DOHH2 (cell line): Measurements from ENCODE around the gene ABHD10.

ENCODE experiments used
- H3F3A ChIP-seq: fragments of 200-600 bp; sonication (generic), shearing (Covaris generic); 2 replicates; pipeline ENCODE4 v1.6.0; 2016; ENCODE audit warnings: antibody characterized with exemption, mild to moderate bottlenecking; ENCODE audit not compliant: control insufficient read depth, insufficient read depth
- H3K27ac ChIP-seq: fragments of 200-600 bp; sonication (generic); 2 replicates; pipeline ENCODE4 v1.5.1; 2014; ENCODE audit warnings: low read depth, mild to moderate bottlenecking, low read length, moderate library complexity
- H3K27me3 ChIP-seq: fragments of 200-600 bp; sonication (generic); 2 replicates; pipeline ENCODE4 v1.6.1; 2014; ENCODE audit warnings: mild to moderate bottlenecking, low read length, mixed read lengths; ENCODE audit not compliant: control insufficient read depth
- H3K36me3 ChIP-seq: fragments of 200-600 bp; sonication (generic); 2 replicates; pipeline ENCODE4 v1.6.1; 2014; ENCODE audit warnings: mild to moderate bottlenecking, low read length, moderate library complexity, mixed read lengths; ENCODE audit not compliant: control insufficient read depth
- H3K4me1 ChIP-seq: fragments of 200-600 bp; sonication (generic); 2 replicates; pipeline ENCODE4 v1.6.1; 2014; ENCODE audit warnings: mild to moderate bottlenecking, low read length, mixed read lengths; ENCODE audit not compliant: control insufficient read depth
- H3K4me2 ChIP-seq: fragments of 200-600 bp; sonication (generic); 2 replicates; pipeline ENCODE4 v1.6.0; 2014; ENCODE audit warnings: mild to moderate bottlenecking, low read length, moderate library complexity
- H3K4me3 ChIP-seq: fragments of 200-600 bp; sonication (generic); 2 replicates; pipeline ENCODE4 v1.5.1; 2014; ENCODE audit warnings: mild to moderate bottlenecking, low read length, mixed read lengths
- H3K79me2 ChIP-seq: fragments of 200-600 bp; sonication (generic); 2 replicates; pipeline ENCODE4 v1.6.1; 2014; ENCODE audit warnings: mild to moderate bottlenecking, low read length, mixed read lengths; ENCODE audit not compliant: control insufficient read depth
- H3K9me2 ChIP-seq: fragments of 200-600 bp; sonication (generic); replicated peaks from 2 replicates; pipeline ENCODE4 v1.6.1; 2014; ENCODE audit warnings: mild to moderate bottlenecking, low read length, mixed read lengths; ENCODE audit not compliant: control insufficient read depth
- H3K9me3 ChIP-seq: fragments of 200-600 bp; sonication (generic); 2 replicates; pipeline ENCODE4 v1.6.1; 2014; ENCODE audit warnings: antibody characterized with exemption, low read length, mixed read lengths; ENCODE audit not compliant: control insufficient read depth, insufficient read depth
- H4K20me1 ChIP-seq: fragments of 200-600 bp; sonication (generic); 2 replicates; pipeline ENCODE4 v1.6.0; 2014; ENCODE audit warnings: low read depth, mild to moderate bottlenecking, antibody characterized with exemption, low read length, moderate library complexity; ENCODE audit not compliant: control insufficient read depth, insufficient read depth
- EZH2phosphoT487 ChIP-seq: fragments of 200-600 bp; sonication (generic); IDR thresholded peaks from 2 replicates; pipeline ENCODE4 v1.6.1; 2017; ENCODE audit warnings: borderline replicate concordance, mild to moderate bottlenecking, antibody characterized with exemption, low read length, moderate library complexity, mixed read lengths
- TF ChIP-seq, protein P1 (sequence below): fragments of 200-600 bp; sonication (generic); IDR thresholded peaks from one replicate; pipeline ENCODE4 v1.5.1; 2014; ENCODE audit warnings: antibody characterized with exemption, mild to moderate bottlenecking, low read depth, low read length; ENCODE audit not compliant: poor library complexity, severe bottlenecking

ABHD10 gene

DNA sequence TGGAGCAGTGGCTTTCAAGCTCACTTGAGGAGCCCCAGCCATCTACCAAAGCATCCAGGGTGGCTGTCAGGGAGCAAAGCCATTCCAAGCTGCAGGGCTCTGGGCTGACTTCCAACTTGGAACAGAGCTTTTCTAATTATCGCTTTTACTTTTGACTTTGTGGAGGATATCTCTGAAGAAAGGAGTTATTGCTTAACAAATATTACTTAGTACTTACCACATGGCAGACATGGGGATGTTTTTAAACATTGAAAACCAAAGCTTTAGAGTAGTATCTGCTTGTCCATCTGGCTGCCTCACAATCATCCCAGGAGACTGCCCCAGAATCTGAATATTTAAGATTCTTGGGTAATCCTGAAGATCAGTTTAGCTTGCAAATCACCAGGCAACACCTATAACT is 28.8 kb downstream of the ABHD10 start:
- peaks cover 16% of the 10 kb centered on the region for H3K4me1 ChIP-seq
- no peaks in the 10 kb centered on the region for H4K20me1 ChIP-seq
- no peak overlapping the region for H3K27ac ChIP-seq
- no peak overlapping the region for H3K4me3 ChIP-seq
- H3K27me3 ChIP-seq: no peaks in the 10 kb centered on the region
- TF ChIP-seq, protein P1, sequence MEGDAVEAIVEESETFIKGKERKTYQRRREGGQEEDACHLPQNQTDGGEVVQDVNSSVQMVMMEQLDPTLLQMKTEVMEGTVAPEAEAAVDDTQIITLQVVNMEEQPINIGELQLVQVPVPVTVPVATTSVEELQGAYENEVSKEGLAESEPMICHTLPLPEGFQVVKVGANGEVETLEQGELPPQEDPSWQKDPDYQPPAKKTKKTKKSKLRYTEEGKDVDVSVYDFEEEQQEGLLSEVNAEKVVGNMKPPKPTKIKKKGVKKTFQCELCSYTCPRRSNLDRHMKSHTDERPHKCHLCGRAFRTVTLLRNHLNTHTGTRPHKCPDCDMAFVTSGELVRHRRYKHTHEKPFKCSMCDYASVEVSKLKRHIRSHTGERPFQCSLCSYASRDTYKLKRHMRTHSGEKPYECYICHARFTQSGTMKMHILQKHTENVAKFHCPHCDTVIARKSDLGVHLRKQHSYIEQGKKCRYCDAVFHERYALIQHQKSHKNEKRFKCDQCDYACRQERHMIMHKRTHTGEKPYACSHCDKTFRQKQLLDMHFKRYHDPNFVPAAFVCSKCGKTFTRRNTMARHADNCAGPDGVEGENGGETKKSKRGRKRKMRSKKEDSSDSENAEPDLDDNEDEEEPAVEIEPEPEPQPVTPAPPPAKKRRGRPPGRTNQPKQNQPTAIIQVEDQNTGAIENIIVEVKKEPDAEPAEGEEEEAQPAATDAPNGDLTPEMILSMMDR: no peak
- no peak for TF ChIP-seq EZH2phosphoT487
- no peaks in the 10 kb centered on the region for H3K79me2 ChIP-seq
- H3K9me3 ChIP-seq: no peaks in the 10 kb centered on the region
- H3F3A ChIP-seq: no peaks in the 10 kb centered on the region
- H3K4me2 ChIP-seq: no peak overlapping the region
- H3K9me2 ChIP-seq: no peaks in the 10 kb centered on the region
- H3K36me3 ChIP-seq: no peaks in the 10 kb centered on the region

GRCh38 chr3:112009670-112010069 is 30.8 kb downstream of the ABHD10 start:
- Histone ChIP-seq H3K4me3 (no peak overlapping the region), H3K4me1 (peaks cover 25% of the 10 kb centered on the region), H3K79me2 (no peaks in the 10 kb centered on the region), H3K27ac (no peak overlapping the region), H4K20me1 (no peaks in the 10 kb centered on the region), H3K9me2 (no peaks in the 10 kb centered on the region), H3K4me2 (no peak overlapping the region), H3F3A (no peaks in the 10 kb centered on the region), H3K27me3 (no peaks in the 10 kb centered on the region), H3K9me3 (no peaks in the 10 kb centered on the region), H3K36me3 (no peaks in the 10 kb centered on the region)
- TF ChIP-seq, protein P1: no peak
- no peak for TF ChIP-seq EZH2phosphoT487

- no peaks in the 10 kb centered on the region for H3K9me3 ChIP-seq
- no peak overlapping the region for H3K27ac ChIP-seq
- no peaks in the 10 kb centered on the region for H3K36me3 ChIP-seq
- no peaks in the 10 kb centered on the region for H3K9me2 ChIP-seq
- H3K27me3 ChIP-seq: no peaks in the 10 kb centered on the region
- no peaks in the 10 kb centered on the region for H3F3A ChIP-seq
- no peaks in the 10 kb centered on the region for H3K79me2 ChIP-seq
- no peaks in the 10 kb centered on the region for H4K20me1 ChIP-seq
- no peak overlapping the region for H3K4me3 ChIP-seq
- no peak for TF ChIP-seq EZH2phosphoT487
- TF ChIP-seq, protein P1: no peak
- H3K4me1 ChIP-seq: peaks cover 25% of the 10 kb centered on the region
- H3K4me2 ChIP-seq: 0 out of 2 replicates have a peak overlapping the region, but pooled peaks have one; percentile 8
These were observed 31.8 kb downstream of the ABHD10 start for GRCh38 chr3:112010636-112011035.
